GM12865 (cell line): ENCODE results near the gene PMF1.
A peak's percentile ranks its signal among the peaks of the same experiment; 100 is the strongest.

Experiments used
- DNase-seq: peaks from one replicate; pipeline ENCODE4 v3.0.0; 2010; ENCODE audit warnings: low read depth
- H3K4me3 ChIP-seq: 2 replicates; pipeline ENCODE4 v1.5.1; 2011; ENCODE audit warnings: mild to moderate bottlenecking, low read depth, low read length, control low read depth
- TF ChIP-seq, protein P1 (sequence below): IDR thresholded peaks from 2 replicates; pipeline ENCODE4 v1.5.1; 2011; ENCODE audit warnings: low read length, control low read depth, low read depth, inconsistent platforms; ENCODE audit not compliant: insufficient read depth; ENCODE audit errors: missing control alignments

The PMF1 gene

DNA sequence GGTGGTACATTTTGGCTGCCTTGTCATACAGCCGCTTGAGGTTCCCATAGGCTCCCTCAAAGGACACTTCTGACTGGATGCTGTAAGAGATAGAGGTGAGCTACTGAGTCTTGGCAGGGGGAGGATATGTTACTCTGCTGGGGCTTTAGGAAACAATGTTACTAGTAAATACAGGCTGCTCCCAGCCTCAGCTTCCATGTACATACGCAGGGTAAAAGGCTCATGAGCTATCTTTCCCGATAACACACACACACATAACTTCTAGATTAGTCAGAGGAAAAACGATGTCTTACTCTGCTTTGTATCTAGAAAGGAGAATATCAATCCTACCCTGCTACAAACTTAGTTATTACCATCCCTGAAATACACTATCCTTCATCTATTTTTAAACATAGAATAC, 55.5 kb downstream of the PMF1 start:
- no peak overlapping the region for H3K4me3 ChIP-seq
- DNase-seq, result no peak
- TF ChIP-seq, protein P1, sequence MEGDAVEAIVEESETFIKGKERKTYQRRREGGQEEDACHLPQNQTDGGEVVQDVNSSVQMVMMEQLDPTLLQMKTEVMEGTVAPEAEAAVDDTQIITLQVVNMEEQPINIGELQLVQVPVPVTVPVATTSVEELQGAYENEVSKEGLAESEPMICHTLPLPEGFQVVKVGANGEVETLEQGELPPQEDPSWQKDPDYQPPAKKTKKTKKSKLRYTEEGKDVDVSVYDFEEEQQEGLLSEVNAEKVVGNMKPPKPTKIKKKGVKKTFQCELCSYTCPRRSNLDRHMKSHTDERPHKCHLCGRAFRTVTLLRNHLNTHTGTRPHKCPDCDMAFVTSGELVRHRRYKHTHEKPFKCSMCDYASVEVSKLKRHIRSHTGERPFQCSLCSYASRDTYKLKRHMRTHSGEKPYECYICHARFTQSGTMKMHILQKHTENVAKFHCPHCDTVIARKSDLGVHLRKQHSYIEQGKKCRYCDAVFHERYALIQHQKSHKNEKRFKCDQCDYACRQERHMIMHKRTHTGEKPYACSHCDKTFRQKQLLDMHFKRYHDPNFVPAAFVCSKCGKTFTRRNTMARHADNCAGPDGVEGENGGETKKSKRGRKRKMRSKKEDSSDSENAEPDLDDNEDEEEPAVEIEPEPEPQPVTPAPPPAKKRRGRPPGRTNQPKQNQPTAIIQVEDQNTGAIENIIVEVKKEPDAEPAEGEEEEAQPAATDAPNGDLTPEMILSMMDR, result no peak

DNA sequence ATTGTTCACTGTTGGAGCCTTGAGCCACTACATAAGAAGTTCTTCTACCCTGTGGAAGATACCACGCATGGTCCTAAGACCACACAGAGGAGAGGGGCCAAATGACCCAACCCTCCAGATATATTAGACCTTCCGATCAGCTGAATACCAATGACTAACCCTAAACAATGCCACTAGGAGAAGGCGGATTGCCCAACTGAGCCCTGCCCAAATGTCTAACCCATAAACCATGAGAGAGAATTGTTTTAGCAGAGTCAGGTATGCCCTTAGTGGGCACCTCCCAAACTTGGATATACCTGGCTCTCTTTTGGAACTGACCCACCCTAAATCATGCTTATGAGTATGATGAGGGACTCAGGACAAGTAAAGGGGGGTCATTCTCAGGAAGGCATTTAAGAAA, 57.5 kb downstream of the PMF1 start:
- DNase-seq, result no peak
- no peak overlapping the region for H3K4me3 ChIP-seq
- TF ChIP-seq, protein P1, result no peak

DNA sequence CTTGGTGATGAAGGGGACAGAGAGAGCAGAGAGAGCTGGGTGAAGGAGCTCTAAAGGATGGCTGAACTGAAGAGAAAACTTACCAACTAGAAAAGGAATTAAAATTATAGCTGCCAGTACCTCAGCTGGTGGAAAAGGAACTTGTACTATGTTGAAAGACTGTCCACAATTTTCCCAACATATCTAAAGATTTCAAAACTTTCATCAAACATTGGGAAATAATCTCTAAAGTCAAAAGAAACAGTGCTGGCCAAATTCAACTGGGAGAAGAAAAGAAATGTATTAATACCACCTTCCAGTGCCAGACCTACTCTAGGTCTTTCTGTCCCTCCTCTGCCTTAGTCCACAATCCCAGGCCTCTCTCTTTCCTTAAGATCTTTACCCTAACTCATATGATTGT, 63.7 kb downstream of the PMF1 start:
- TF ChIP-seq, protein P1, result no peak
- no peak overlapping the region for H3K4me3 ChIP-seq
- DNase-seq, result no peak

DNA sequence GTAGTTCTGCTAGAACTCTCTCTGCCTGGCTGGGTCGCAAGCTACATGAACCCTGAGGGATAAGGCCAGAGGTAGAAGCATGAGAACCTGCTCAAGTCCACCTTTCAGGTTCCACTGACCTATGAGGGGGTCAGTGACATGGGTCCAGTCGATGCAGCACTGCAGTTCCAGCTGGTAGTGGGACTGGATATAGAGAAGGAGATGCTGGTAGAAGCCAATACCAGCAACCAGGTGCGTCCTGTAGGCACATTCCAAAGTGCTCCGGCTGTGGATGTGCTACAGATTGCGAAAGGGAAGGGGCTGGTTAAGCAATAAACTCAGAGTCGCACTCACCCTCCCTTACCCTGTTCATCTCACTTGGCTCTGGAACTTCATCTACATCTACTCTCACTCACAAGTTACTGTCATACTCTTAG, 64.2 kb downstream of the PMF1 start:
- H3K4me3 ChIP-seq, result no peak overlapping the region
- DNase-seq, result no peak
- TF ChIP-seq, protein P1, result no peak

DNA sequence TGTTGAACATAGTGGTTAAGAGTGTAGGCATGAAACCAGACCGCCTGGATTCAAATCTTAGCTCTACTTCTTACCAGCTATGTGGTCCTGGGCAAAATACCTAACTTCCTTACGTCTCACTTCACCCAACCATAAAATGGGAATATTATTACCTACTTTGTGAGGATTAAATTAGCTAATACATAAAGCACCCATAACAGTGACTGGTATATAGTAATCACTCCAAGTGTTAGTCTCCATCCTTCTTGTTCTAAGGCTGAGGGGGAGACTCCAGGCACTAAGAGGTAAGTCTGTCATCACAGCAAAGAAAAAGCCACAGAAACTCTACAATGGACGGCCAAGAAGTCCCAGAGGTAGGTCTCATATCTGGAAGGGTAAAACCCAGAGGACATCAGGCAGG, 67.0 kb downstream of the PMF1 start:
- TF ChIP-seq, protein P1, result no peak
- H3K4me3 ChIP-seq, result no peak overlapping the region
- DNase-seq, result no peak

DNA sequence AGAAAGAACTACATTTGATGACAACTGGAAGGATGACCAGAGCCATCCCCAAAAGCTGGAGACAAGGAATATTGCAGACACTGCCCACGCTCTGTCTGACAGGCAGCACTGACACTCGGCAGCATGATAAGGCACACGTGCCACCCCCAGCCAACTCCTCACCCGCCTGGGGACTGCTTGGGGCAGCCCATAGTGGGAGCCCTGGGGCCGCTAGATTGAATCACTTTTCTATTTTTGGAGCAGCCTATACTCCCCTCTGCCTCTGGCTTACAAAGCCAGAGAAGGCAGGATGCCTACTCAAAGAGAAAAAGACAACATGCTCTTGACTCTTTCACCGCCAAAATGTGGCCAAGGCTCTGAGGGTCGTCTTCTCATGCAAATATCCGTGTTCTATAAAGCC, 68.5 kb downstream of the PMF1 start:
- H3K4me3 ChIP-seq, result peak overlapping the region; percentile 76
- TF ChIP-seq, protein P1, result peak; percentile 4
- DNase-seq, result peak; percentile 75

DNA sequence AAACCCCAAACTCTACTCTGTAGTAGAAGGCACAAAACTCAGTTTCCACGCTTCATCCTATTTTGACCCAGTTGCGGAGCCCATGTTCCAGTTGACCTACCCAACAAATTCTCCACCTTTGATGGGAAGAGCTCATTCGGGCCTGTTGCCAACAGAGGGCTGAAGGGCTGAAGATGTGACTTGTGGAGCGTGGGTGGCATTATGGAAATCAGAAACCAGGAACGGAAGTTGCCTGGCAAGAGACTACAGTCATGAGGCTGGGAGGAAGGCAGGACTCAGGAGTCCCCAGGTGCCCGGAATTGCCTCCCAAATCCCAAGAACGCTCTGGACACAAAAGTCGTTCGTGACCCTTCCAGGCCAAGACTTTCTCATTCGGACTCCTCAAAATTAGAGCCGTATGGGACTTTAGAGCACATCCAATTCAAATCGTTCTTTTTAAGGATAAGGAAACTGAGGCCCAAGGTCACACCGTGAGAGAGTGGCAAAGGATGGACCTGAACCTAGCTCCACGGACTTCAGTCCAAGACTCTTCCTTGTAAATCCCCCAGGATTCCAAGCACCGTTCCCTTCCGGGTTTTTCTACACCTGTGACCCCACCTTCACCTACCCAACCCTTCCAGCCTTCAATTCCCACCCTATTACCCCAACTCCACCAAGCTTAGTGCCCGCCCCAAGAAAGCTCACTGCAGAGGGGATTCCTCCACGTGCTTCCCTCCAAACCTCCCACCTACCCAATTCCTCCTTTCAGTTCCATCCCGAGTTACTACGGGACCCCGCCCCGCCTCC, 69.1 kb downstream of the PMF1 start:
- DNase-seq, result peak; percentile 48
- H3K4me3 ChIP-seq, result peak overlapping the region; percentile 76
- TF ChIP-seq, protein P1, result no peak
